ENCODE measurements around the gene SMCP.

Gene SMCP, protein sequence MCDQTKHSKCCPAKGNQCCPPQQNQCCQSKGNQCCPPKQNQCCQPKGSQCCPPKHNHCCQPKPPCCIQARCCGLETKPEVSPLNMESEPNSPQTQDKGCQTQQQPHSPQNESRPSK

DNA sequence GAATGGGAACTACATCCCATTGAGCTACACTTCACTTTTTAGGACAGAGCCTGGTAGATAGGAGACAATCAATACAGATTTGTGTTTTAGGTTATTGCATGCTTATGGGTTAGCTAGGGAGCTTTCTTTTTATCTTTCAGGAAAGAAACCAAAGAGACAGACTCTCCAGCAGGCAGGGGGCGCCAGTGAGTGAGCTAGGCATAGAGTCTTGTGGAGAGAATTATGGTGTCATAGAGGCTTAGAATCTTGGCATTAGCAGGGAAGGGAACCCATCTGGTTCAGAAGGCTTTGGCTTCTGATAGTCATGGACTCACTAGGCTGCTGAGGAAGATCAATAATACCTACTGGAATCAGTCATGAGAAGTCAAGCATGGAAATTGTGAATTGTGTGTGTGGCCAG, at the start of gene SMCP:
Gene SMCP, plus strand, starts transcription at position 281 of the 400 bp plus-strand sequence. CDS start 6,101 bp downstream, outside the sequence.
- no peak for DNase-seq (ENCODE audit: low spot score)

DNA sequence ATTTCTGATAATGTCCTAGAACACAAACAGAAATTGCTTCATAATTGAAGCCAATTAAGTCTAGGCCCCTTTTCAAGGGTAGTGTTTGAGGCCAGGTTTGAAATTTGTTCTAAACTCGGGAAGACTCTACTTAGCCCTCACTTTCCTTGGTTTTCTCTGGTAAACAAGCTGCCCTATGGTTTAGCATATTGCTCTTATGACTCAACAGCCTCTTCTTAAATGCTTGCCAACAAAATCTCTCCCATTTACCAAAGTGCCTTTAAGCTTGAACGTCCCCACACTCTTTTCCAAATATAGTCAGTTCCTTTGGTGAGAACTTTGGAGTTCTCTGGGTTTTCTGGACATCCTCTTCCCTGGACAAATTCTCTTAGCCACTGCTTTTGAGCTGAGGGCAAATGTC, 41.3 kb upstream of the SMCP start:
- no peak for DNase-seq (ENCODE audit: low spot score)

DNA sequence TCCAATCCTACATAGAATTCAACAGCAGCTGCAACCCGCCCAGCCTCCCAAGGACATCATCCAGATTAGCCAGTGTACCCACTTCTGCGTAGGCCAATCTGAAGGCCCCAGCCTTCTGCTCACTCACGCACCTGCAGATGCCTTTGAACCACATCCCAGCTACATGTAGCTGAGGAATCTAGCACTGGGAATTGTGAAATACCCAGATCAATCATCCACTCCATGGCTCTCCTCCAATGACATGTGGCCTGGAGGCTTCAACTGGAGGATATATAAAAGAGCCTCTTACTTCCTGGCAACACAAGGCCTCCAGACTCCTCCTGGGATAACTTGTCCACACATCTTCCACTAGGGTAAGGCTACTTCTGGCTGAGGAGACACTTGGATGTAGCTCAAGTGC, 35.6 kb upstream of the SMCP start, which contains the start of gene LCE6A:
Gene LCE6A, plus strand, starts transcription at position 301 of the 400 bp plus-strand sequence. CDS start 665 bp downstream, outside the sequence.
- no peak for DNase-seq (ENCODE audit: low spot score)

DNA sequence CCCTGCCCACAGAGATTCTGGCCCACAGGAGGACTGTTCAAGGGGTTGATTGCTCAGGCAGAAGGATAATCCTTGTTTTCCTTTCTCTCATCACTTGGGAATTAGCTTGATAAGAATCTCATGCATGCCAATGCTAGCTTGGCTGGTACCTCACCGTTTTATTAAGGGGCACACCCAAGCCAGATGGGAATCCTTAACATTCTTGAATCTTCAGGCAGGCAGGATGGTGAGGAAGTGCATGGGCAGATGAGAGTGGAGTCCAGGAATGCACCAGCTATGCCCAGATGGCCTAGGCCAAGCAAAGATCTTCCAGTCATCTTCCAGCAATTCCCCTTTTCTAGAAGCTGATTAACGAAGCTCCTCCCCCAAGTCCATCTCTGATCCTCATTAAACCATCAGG, 22.5 kb upstream of the SMCP start:
- no peak for DNase-seq (ENCODE audit: low spot score)

DNA sequence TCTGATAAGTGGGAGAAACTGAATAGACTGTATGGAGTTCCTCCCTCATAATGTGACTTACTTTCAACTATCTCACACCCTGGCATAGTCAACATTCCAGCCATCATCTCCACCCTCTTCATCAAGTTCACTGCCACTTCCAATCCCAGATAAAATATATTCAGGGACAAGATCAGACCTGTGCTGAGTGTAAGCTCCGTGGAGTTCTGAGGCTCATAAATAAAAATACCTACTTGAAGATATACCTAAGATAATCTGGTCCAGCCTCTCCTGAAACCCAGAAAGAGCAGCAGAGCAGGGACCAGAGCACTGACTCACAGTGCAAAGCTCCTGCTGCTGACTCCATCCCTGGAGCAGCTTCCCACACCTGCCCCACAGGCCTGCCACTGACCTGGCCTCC, 20.1 kb upstream of the SMCP start:
- no peak for DNase-seq (ENCODE audit: low spot score)

DNA sequence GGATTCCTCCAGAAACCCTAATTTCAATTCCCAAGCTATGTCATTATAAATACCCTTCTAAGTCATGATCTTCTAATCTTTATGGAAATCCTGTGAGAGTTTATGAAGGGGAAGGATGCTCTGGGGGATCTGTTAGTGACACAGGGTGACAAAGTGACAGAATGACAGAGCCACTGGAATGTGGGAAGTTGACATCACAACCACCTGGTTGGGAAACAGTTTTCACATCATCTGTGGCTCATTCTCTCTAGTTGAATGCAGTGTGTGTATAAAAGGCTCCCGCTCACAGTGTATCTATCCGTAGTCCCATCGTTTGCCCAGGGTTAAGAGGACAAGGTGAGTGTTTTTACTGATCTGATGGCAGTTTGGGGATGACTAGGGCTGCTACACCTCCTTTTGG, 18.4 kb upstream of the SMCP start, which contains the start of gene LCE7A:
Gene LCE7A, plus strand, starts transcription at position 301 of the 400 bp plus-strand sequence. CDS start 702 bp downstream, outside the sequence.
- no peak for DNase-seq (ENCODE audit: low spot score)

DNA sequence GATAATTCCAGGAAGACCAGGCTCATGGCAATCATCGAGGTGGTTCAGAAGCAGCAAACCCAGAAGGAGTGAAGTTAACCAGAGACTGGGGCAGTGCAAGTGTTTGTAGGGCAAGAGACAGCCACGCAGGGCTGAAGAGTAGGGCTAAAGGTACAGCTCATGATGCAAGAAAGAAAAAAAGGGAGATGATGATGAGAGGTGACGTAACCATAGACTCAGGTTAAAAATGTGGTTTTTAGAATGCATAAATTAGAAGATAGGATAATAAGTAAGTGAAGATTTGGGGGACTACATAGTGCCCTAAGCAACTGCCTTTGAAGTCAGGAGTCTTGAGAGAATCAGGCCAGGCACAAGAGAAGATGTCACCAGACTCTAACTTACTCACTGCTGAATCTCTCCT, 18.0 kb upstream of the SMCP start:
- no peak for DNase-seq (ENCODE audit: low spot score)

DNA sequence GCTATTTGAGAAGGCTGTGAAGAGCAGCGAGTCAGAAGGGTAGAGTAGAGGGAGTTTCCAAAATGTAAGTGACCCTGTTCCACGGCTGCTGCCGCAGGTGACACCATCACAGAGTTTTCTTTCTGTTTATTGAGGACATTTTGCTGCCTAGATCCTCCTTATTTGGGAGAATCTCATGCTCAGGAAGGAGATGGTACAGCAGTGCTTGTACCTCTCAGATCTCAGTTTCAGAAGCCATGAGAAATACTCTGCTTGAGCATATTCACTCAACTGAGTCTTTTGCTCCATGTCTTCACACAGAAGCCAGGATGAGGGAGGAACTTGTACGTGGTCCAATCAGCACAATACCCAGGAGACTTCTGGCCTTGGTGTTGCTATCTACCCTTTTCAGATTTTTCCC, 16.7 kb upstream of the SMCP start:
- no peak for DNase-seq (ENCODE audit: low spot score)

DNA sequence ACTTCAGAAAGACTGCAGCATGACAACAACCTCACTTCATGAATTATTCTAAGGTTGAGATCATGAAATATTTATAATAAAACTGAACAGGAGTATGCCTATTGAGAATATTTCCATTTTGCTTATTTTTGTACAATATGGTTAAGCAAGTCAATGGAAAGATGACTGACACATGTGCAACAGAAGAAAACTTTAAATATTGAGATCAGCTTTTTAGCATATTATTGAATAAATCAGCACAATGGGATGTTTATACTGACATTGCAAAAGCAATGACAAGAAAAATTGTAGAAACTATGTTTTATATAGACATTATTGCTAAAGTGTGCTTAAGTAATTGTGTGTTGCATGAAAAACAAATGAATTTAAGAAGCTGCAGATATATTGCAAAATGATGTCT, 13.7 kb upstream of the SMCP start:
- no peak for DNase-seq (ENCODE audit: low spot score)

DNA sequence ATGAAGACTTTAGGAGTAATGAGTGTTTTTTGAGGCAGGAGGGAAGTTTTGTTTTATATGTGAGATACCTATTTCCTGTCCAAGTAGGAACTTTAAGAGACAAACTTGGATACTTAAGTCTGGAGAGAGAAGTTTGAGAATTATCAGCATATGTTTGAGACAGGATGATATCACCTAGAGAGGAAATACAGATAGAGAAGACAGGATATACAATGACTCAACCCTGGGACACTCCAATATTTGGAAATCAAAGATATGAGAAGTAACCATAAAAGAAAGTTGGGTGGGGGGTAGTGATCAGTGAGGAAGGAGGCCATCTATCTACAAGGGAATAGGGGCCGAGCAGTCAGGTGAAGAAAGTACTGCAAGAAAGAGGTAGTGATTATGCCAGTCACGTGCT, 11.8 kb upstream of the SMCP start:
- no peak for DNase-seq (ENCODE audit: low spot score)

DNA sequence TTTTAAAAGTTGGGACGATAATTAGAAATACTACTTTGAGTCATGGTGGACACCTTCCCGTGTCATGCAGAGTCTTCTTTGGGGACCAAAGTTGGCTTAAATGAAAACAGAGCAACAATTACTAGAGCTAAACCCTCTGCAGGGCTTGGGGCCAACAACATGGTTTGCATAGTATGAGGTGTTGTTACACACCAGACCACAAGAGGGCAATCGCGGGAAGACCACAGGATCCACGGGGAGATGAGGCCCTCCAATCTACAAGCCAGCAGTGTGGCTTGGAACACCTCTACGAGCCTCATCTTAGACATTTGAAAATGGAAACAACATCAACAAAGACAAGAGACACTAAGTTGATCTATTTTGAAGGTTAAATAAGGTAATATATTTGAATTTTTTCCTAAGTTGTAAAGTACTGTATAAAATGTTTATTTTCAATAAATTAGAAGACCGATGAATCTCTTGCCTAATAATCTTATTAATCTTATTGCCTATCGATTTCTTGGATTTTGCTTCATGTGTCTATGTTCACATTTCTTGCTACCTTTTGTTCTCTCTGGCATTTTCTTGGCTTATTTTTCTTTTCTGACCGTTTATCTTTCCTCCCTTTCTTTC, 8.2 kb upstream of the SMCP start:
- peak; percentile 59 for DNase-seq (ENCODE audit: low spot score)

DNA sequence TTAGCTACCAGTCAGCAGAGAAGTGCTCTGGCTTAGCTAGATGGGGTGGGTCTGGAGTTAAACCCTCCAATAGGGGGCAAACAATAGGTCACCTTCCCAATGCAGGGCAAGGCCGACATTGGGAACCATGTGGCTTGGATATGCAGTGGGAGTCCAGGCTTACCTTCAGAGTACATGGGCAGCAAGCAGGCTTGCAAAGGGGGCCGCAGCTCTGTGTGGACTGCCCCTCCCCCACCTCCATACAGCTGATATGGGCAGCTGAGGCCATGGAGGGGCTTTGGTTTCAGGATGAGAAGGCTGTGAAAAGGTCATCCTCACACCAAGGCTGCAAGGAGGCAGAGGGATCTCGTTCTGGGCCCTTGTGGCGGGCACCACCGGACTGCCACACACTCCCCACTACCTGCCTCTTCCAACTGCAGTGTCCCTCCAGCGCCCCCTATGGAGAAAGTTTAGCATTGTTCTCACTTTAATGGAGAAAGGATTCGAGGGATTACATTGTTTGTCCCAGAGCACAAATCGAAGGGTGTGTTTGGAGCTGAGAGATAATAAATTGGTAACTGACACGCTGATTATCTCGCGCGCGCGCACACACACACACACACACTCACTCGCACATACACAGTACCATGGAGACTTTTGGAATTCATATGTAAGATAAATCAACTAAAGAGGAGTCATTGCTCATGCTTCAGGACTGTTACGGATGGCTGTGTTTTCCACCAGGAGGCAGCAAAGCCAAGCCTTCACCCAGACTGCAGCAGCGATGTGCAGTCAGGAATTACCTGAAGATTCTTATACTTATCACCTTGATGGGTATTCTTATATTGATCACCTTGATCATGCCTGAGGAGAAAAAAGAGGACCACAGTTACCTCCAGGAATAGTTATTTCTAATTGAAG, 7.0 kb upstream of the SMCP start:
- DNase-seq (ENCODE audit: low spot score) = peak; percentile 26

DNA sequence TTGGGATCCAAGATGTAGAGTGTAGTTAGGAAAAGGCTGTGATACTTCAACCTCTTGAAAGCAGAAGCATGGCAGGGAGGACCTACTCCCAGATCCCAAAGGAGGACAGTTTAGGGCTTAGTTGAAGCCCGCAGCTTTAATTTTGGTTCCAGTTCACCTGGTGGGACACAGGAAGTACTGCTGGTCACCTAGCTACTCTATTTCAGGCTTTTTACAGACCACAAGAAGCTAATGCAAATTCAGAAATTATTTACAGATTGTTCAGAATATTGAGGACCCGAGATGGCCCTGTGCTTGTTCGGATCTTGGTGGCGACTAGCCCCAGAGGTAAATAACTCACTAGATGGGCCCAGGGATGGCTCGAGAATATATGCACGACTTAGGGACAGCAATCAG, 6.4 kb upstream of the SMCP start:
- no peak for DNase-seq (ENCODE audit: low spot score)

DNA sequence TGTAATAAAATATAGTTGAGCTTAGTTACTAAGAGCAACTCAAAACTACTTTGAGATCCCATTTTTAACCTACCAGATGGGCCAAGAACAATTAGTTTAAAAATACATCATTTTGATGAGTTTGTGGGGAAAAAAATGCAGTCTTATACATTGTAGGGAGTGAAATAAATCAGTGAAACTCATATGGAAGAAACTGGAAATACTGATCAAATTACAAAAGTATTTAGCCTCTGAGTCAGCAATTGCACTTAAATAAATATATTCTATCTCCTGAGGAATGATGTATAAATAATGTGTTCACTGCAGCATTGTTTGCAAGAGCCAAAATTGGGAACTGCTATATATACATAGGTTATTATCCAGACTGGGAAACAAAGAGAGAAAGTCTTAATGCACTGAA, 4.6 kb upstream of the SMCP start:
- no peak for DNase-seq (ENCODE audit: low spot score)

DNA sequence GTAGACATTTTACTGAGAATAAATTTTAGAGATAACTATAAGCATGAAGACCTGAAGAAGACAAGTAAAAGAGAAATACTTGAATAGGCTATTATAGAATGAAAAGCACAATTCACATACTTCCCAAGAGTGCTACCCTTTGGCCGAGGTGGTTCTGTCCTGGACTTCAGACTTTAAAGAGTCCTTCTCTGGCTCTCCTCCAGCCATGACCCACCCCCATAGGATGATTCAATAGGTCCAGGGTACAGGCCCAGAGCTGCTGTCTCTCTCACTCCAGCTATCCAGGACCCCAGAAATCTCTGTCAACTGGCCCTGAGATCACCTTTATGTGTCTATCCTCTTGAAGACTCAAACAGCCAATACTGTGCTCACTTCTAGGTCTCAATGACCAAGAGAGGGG, 1.3 kb upstream of the SMCP start:
- no peak for DNase-seq (ENCODE audit: low spot score)

DNA sequence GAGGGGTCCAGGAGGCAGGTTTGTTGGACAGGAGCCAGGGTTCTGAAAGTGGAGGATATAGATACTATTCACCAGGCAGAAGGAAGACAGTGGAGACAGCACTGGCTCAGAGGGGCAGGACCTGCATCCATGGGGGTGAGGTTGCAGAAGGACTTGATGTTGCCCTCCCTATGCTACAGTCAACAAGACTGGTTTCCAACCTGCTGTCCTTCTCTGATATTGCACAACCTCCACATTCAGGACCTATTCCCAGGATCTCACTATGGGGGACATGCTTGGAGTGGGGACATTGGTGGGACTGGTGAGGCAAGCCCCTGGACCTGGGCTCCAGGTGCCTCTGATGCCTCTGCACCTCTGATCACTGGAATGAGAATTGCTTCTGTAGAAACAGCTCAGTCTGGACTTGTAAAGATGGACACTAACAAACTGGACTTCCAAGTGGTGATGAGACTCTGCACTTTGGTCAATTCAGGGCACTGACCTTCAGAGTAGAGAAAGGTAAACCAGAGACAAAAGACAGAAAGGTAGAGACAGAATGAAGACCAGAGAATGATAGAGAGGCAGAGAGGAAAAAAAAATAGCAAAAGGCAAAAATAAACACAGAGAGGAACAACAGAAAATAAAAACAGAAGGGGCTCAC, 1.6 kb downstream of the SMCP start:
- DNase-seq (ENCODE audit: low spot score) = no peak

DNA sequence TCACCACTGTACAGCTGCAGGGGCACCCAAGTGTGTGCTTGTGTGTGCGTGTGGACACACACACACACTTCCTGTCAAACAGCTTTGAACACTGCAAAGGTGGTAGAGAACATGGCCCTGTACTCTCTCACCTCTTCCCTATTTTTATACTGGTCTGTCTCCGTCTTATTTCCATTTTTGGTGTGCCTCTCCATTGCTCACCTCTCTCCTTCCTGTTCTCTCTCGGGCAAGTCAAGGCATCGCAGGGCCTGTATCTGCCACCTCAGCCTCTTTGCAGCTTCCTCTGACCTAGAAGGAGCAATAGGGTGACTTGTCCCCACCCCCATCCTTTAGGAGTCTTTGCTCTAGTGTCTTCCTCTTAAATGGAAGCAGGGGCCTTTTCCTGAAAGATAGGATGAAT, 2.2 kb downstream of the SMCP start:
- DNase-seq (ENCODE audit: low spot score) = no peak

DNA sequence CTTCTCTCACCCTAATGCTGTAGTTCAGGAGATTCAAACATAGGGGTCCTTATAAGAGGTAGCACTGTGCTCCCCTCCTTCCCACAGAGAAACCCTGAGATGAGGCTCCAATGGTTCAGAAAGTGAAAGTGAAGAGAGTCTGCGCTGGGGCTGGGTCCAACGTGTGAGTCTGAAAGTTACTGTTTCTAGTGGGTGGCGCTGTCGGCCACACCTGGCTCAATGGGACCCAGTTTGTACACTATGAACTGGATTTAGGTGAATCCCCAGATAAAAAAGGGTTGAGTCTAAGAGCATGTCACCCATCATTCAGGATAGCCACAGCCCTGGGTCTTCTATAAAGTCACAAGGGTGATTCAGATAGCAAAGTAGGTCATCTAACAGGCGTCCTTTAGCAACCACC, 2.8 kb downstream of the SMCP start:
- DNase-seq (ENCODE audit: low spot score) = no peak

DNA sequence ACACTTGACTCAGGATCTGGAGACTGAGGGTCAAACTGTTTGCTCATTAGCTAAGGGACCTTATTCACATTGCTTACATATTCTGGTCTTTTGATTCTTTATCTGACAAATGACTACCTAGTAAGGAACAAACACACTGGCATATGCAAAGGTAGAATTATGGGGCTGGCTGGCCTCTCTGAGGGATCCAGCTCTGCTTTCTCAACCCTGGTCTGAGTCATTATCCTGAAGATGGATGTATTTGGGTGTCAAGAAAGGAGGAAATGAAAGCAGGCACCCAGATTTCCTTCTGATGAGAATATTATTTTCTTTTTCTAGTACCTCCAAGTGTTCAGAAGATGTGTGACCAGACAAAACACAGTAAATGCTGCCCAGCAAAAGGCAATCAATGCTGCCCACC, 6.0 kb downstream of the SMCP start:
- no peak for DNase-seq (ENCODE audit: low spot score)

DNA sequence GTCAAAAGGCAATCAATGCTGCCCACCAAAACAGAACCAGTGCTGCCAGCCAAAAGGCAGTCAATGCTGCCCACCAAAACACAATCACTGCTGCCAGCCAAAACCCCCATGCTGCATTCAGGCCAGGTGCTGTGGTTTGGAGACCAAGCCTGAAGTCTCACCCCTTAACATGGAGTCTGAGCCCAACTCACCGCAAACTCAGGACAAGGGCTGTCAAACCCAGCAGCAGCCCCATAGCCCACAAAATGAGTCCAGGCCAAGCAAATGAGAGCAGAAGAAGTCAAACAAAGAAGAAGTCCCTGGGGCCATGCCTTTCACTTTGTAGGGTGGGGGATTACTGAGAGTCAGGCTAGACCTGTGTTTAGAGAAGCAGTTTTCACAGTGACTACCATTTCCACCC, 6.4 kb downstream of the SMCP start:
- no peak for DNase-seq (ENCODE audit: low spot score)

DNA sequence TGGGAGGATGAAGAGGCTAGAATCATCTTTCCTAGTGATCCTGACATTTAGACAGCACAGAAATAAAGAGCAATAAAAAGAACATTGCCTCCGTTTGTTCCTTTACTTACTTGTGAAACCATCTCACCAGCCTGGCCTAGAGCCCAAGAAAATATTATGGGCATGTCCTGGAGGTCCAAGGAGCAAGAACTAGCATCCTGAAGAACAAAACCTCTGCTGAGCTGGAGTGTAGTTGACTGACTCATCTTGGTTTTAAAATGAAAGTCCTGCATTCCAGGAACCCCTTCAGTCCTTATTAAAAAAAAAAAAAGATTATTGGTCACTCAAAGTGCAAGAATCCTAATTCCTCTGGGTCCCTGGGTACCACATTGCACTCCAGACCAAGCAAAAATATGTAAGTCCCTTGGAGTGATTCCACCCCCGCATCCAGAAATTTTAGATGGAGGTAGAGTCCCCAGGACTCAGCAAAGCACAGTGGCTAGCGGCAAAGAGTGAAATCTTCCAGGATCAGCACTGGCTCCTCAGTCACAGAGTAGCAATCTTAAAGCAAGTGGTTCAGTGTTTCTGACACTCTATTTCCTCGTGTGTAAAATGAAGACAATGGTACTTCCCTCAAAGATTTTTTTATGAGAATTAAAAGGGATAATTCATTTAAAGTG, 7.0 kb downstream of the SMCP start:
- no peak for DNase-seq (ENCODE audit: low spot score)

DNA sequence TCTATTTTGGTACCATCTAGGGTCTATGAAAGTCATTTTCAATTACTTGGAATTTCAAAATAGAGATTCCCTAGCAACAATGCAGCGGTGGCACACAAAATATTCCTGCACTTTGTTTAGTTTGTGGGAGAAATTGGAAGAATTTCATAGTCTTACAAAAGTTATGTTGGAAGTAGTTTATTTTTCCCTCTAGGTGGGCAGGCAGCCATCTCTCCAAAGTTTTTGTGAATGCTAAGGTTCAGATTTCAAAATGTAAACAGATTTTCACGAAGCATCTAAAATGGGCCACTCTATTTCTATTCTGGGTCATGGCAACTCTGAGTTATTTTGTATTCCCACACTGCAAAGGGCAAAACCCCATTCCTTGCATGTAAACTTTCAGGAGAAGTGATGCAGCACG, 8.0 kb downstream of the SMCP start:
- DNase-seq (ENCODE audit: low spot score) = no peak
